ENCODE measurements around the gene METTL3.

Gene METTL3

DNA sequence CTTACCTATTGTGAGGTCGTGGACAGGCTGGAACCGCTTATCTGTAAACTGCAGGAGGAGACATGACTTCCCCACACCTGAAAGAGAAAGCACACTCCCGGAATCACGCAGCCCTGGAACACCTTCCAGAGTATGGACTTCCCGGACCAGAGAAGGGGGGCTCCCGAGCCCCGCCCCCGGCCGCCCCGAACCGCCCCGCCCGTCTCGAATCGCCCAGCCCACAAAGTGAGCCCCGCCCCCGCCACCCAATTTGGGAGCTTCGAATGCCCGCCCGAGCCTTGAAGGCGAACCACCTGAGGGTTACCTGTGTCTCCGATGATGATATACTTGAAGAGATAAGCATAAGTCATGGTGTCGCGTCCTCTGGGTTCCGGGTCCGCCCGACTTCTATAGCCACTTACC, 34.6 kb downstream of the METTL3 start:
- peak; percentile 89 for DNase-seq

DNA sequence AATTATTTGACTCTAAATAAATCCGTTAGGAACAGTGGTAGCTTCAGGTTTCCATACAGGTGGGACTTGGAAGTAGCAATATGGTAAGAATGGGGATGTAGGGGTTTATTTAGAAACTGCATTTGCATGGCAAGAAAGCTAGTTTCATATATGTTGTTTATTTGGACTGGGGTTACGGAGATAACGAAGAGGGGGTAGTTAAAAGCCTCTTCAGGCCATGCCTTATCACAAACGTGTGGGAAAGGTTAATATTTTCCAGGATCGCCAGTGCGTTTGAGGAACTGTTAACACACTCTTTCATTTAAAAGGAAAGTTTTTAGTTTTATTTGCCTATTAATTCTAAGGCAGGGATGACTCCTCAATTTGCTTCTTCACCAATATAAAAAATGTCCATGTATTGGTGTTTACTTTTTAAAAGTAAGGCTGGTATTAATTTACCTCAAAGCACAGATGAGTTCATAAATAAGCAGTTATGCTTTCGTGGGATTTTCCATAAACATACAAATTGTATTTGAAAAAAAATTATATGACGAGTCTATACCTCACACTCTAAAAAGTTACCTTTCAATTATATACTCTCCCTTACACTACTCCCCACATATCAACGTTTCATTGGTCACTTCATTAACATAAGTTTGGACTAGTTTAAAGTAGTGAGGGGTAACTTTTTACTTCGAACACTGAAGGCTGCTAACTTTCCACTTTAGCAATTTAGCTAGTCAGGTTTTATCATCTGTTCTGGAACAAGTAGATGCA, 35.2 kb downstream of the METTL3 start:
- DNase-seq, result no peak

DNA sequence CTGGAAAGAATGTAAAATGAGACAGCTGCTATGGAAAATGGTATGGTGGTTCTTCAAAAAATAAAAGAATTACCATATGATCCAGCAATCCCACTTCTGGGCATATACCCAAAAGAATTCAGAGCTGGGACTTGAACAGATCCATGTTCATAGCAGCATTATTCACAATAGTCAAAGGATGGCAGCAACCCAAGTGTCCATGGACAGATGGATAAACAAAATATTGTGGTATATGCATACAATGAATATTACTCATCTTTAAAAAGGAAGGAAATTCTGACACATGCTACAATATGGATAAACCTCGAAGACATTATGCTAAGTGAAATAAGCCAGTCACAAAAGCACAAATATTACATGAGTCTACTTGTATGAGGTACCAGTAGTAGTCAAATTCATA, 43.5 kb downstream of the METTL3 start:
- no peak for DNase-seq

DNA sequence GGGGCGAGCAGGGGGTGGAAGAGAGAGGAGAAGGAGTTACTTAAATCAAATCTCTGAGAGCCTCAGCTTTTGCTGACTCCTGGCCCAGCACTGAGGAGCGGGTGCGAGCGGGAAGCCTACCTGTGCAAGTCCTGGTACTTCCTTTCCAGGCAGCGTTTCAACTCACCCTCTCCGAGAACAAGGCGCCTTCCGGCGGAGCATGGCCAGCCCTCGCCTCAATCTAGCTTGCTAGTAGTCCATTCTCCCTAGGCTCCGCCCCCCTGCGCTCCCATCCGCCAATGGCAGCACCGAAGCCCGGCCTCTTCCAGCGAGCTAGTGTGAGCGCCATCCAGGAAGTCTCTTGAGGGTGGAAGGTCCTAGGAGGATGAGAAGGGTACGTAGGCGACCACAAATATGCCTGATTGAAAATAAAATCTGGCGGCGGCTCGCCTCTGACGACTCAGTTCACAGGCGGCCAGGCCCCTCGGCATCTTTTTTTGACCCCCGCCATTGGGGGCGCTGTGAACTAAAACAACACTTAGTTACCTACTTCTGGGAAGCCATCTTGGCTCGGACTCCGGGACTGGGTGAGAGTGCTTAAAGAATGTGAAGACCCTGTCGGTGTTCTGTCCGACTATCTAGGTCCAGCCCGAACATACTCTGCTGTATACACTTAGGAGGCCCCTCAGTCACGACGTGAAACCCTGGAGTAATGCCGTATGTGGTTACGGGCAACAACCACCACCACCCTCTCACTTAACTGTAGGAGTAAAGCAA, 55.0 kb downstream of the METTL3 start, which contains the start of gene CHD8:
CHD8 (minus strand) TSS at position 212 of the 756 bp plus-strand sequence. CDS start 24,480 bp downstream, outside the sequence.
- DNase-seq, result peak; percentile 100

DNA sequence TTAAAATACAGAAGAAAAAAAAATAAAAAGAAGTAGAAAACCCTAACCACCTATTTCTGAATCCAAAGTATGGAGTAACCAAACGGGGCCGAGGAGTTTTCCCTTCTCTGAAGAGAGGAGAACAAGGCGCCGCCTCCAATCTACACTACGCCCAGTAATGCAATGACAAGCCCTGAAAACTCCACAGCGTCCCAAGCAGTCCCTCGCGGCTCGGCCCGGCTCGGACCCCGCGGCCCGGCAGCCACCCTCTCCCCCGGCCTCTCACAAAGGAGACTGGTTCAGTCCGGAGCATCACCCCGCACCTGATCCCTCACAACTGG, 55.6 kb downstream of the METTL3 start:
- DNase-seq, result no peak

DNA sequence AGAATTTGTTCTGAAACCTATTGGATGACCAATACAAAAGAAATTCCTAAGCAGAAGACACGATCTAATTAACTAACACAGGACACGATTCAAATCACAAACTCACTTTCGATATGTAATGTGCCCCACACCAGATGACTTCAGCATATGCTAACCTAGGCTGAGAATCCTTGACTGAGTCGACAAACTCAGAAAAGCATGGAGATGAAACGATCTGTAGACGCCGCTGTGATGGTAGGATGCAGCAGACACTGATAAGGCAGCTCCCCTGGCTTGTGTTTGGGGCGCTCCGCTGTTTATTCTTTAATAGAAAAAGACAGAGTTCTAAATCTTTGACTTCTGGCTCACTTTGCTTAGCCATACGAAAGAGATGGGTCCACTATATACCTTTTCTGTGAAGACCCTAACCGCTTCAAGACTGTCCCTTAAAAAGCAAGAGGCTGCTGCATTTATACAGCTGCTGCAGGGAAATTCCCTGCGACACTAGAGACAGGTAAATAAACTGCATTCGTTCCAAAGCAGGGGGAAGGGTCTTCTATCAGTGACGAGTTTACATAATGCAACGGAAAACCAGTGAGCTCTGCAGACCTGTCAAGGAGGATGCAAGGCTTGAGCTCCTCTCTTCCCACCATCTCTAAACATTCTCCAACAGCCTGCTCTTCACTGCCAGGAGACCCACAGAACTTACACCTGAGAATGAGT, 56.1 kb downstream of the METTL3 start:
- no peak for DNase-seq

DNA sequence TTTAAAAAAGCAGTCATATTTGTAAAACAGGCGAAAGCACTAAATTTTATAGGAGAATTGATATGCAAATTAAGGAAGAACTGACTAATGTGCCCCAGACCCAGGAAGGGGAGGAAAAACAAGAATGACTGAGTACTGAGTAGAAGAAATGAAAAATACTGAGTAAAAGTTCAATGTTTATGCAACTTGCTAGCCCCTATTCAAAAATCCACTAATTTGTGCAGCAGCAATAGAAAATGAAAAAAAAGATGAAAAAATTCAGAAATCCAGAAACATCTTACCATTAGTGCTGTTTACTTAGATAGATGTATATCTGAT, 61.3 kb downstream of the METTL3 start:
- DNase-seq, result no peak
